ENCODE measurements around the gene CST11. TPM values are rescaled to one million over a fixed set of nuclear protein-coding genes. Genes with fewer than 3 reads are reported as not detected.

The CST11 gene
- total RNA-seq, 4 donors from 2014 or later: not detected

DNA sequence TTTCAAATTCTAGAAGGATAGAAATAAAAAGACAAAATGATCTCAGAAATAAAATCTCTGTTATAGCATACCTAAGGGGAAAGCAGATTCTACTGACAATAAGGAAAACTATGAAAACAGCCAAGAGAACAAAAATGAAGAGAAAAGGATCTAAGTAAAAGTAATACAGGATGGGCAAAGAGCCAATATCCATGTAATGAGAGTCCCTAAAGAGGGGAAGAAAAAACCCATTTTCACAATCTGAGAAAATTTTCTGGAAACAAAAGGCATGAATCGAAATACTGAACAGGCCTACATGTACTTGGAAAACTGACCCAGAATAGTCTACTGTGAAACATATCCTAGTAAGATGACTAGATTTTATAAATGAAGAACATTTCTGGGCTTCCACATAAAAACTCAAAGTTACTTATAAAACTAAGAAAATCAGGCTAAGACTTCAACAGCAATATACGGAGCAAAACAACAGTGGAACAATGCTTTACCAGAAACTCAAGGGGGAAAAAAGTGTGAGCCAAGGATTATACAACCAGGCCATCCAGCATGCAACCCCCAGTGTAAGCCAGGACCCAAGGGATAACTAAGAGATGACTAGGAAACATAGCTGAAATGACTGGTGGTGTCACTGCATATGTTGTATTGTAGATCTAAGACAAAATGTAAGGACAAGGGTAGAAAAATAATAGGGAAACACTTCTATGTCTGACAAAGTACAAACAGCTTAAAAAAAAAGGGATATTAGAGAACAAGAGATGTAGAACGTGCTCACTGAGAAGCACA, 41.6 kb downstream of the CST11 start:
- WGBS, 2 donors (ENCODE audit: low coverage in 1 of 2): 74 to 80% methylated on average over 2 to 3 of the region's 3 CpGs
- H3K4me1 ChIP-seq: peaks cover 3 to 57% (median 5%) of the 10 kb centered on the region in 3 donors
- H3K36me3 ChIP-seq: no peaks in the 10 kb centered on the region
- H3K9me3 ChIP-seq: no peaks in the 10 kb centered on the region
- TF ChIP-seq POLR2AphosphoS5 (IDR thresholded peaks at IDR 0.05) (no peak), POLR2A (IDR thresholded peaks at IDR 0.05) (no peak), EP300 (IDR thresholded peaks at IDR 0.05) (no peak), CTCF (IDR thresholded peaks at IDR 0.05) (no peak)
- no peak overlapping the region for H3K27ac ChIP-seq
- H3K27me3 ChIP-seq: no peaks in the 10 kb centered on the region
- no peak overlapping the region for H3K4me3 ChIP-seq
- ATAC-seq: no peak

- WGBS, 2 donors (ENCODE audit: low coverage in 1 of 2): 73 to 82% methylated on average over 2 to 3 of the region's 3 CpGs
- TF ChIP-seq EP300 (IDR thresholded peaks at IDR 0.05) (no peak), POLR2A (IDR thresholded peaks at IDR 0.05) (no peak), POLR2AphosphoS5 (IDR thresholded peaks at IDR 0.05) (no peak), CTCF (IDR thresholded peaks at IDR 0.05) (no peak)
- Histone ChIP-seq H3K27me3 (no peaks in the 10 kb centered on the region), H3K27ac (no peak overlapping the region), H3K4me1 (peaks cover 3 to 59% (median 5%) of the 10 kb centered on the region in 3 donors), H3K4me3 (no peak overlapping the region), H3K9me3 (no peaks in the 10 kb centered on the region), H3K36me3 (no peaks in the 10 kb centered on the region)
- no peak for ATAC-seq
These were observed 42.9 kb downstream of the CST11 start for GRCh38 chr20:23409800-23410199.

DNA sequence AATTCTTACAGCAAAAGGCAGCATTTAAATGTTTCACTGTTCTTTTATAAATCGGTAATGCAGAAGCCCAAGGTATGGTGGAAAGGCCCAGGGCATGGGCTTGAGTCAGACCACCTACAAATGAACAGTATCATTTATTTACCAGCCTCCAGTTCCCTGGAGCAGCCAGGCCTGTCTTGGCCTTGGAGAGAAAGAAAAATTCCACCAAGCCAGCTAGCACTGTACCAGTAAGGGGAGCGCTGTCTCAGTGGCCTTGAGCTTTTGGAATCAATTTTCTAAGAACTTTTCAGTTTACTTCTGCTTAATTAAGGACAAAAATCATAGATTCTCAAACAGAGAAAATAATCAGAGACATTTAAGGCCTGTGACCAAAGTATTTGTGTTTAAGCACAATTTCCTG, 43.7 kb downstream of the CST11 start:
- Histone ChIP-seq H3K27ac (no peak overlapping the region), H3K9me3 (no peaks in the 10 kb centered on the region), H3K4me1 (peaks cover 3 to 67% (median 5%) of the 10 kb centered on the region in 3 donors), H3K4me3 (no peak overlapping the region), H3K27me3 (no peaks in the 10 kb centered on the region), H3K36me3 (no peaks in the 10 kb centered on the region)
- ATAC-seq: no peak
- WGBS, 2 donors (ENCODE audit: low coverage in 1 of 2): 94 to 95% methylated on average over 2 of the region's 2 CpGs
- no peak for TF ChIP-seq EP300 (IDR thresholded peaks at IDR 0.05)
- no peak for TF ChIP-seq CTCF (IDR thresholded peaks at IDR 0.05)
- no peak for TF ChIP-seq POLR2A (IDR thresholded peaks at IDR 0.05)
- TF ChIP-seq POLR2AphosphoS5 (IDR thresholded peaks at IDR 0.05): no peak

- no peaks in the 10 kb centered on the region for H3K9me3 ChIP-seq
- H3K36me3 ChIP-seq: no peaks in the 10 kb centered on the region
- TF ChIP-seq CTCF (IDR thresholded peaks at IDR 0.05) (no peak), EP300 (IDR thresholded peaks at IDR 0.05) (no peak), POLR2A (IDR thresholded peaks at IDR 0.05) (no peak), POLR2AphosphoS5 (IDR thresholded peaks at IDR 0.05) (no peak)
- 84 to 93% methylated on average over 2 of the region's 2 CpGs for WGBS, 2 donors (ENCODE audit: low coverage in 1 of 2)
- H3K27me3 ChIP-seq: no peaks in the 10 kb centered on the region
- H3K4me3 ChIP-seq: no peak overlapping the region
- no peak for ATAC-seq
- H3K27ac ChIP-seq: no peak overlapping the region
- H3K4me1 ChIP-seq: peaks cover 3 to 76% (median 8%) of the 10 kb centered on the region in 3 donors
These were observed 44.8 kb downstream of the CST11 start for GRCh38 chr20:23407781-23408464.

All from gastroesophageal sphincter (tissue), 4 donors.